ENCODE results near the gene XPOT.

Gene XPOT

DNA sequence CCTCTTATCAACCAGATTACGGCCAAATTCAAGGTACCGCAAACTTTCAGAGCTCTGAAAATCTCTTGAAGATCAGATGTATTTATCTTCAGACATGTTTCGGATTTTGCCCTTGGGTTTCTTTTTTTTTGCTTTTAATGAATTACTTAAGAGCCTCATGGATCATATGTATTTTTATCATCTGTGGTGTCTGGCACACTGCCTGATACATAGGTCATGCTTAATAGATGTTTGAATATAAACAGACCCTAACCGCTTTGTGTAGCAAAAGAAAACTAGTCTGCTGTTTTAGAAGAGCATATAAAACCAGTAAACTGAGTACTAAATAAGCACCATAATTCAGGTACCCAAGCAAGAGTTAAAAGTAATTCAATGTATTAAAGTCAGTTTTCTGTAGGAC, 27.6 kb downstream of the XPOT start:
- Histone ChIP-seq H3K4me3 (ENCODE audit: low read depth in 1 of 2, low read length in 2 of 2) (no peak overlapping the region), H4K20me1 (ENCODE audit: insufficient read depth, low read length) (no peaks in the 10 kb centered on the region; the same call in 1 of the 2 replicates), H3K4me2 (ENCODE audit: insufficient read depth, low read length) (no peak overlapping the region), H3K79me2 (ENCODE audit: insufficient read depth, low read length) (peaks cover 9% of the 10 kb centered on the region), H2AFZ (ENCODE audit: low read depth, low read length) (no peak overlapping the region), H3K27ac (ENCODE audit: low read length) (no peak overlapping the region), H3K36me3 (ENCODE audit: insufficient read depth, low read length) (peaks cover 99% of the 10 kb centered on the region), H3K4me1 (ENCODE audit: insufficient read depth, low read length) (no peaks in the 10 kb centered on the region), H3K27me3 (ENCODE audit: insufficient read depth, low read length, poor library complexity) (no peaks in the 10 kb centered on the region), H3K9ac (ENCODE audit: low read depth, low read length) (no peak overlapping the region), H3K9me3 (ENCODE audit: insufficient read depth, low read length, severe bottlenecking) (no peaks in the 10 kb centered on the region)
- TF ChIP-seq CTCF (IDR thresholded peaks at IDR 0.05; ENCODE audit: borderline replicate concordance, extremely low read depth, low read length, poor library complexity, severe bottlenecking) (no peak), EZH2 (IDR thresholded peaks at IDR 0.05; ENCODE audit: borderline replicate concordance, low read depth, low read length, severe bottlenecking) (no peak)
- ATAC-seq (ENCODE audit: insufficient read depth, low read depth) (no peak), DNase-seq (no peak)

GRCh38 chr12:64433915-64434314, 29.7 kb downstream of the XPOT start:
- TF ChIP-seq CTCF (IDR thresholded peaks at IDR 0.05; ENCODE audit: borderline replicate concordance, extremely low read depth, low read length, poor library complexity, severe bottlenecking) = no peak
- TF ChIP-seq EZH2 (IDR thresholded peaks at IDR 0.05; ENCODE audit: borderline replicate concordance, low read depth, low read length, severe bottlenecking) = no peak
- ATAC-seq (ENCODE audit: insufficient read depth, low read depth) = no peak
- Histone ChIP-seq H3K9me3 (ENCODE audit: insufficient read depth, low read length, severe bottlenecking) (no peaks in the 10 kb centered on the region), H4K20me1 (ENCODE audit: insufficient read depth, low read length) (no peaks in the 10 kb centered on the region; the same call in 1 of the 2 replicates), H3K4me1 (ENCODE audit: insufficient read depth, low read length) (no peaks in the 10 kb centered on the region), H3K79me2 (ENCODE audit: insufficient read depth, low read length) (peaks cover 14% of the 10 kb centered on the region), H3K4me3 (ENCODE audit: low read depth in 1 of 2, low read length in 2 of 2) (no peak overlapping the region), H3K27me3 (ENCODE audit: insufficient read depth, low read length, poor library complexity) (no peaks in the 10 kb centered on the region), H3K27ac (ENCODE audit: low read length) (no peak overlapping the region), H3K4me2 (ENCODE audit: insufficient read depth, low read length) (no peak overlapping the region), H2AFZ (ENCODE audit: low read depth, low read length) (no peak overlapping the region), H3K36me3 (ENCODE audit: insufficient read depth, low read length) (peaks cover 99% of the 10 kb centered on the region), H3K9ac (ENCODE audit: low read depth, low read length) (no peak overlapping the region)
- DNase-seq = no peak

GRCh38 chr12:64440100-64440499, 35.9 kb downstream of the XPOT start:
- Histone ChIP-seq H3K4me1 (ENCODE audit: insufficient read depth, low read length) (no peaks in the 10 kb centered on the region), H3K27me3 (ENCODE audit: insufficient read depth, low read length, poor library complexity) (no peaks in the 10 kb centered on the region), H3K36me3 (ENCODE audit: insufficient read depth, low read length) (peaks cover 97% of the 10 kb centered on the region), H4K20me1 (ENCODE audit: insufficient read depth, low read length) (no peaks in the 10 kb centered on the region), H2AFZ (ENCODE audit: low read depth, low read length) (no peak overlapping the region), H3K4me3 (ENCODE audit: low read depth in 1 of 2, low read length in 2 of 2) (no peak overlapping the region), H3K9me3 (ENCODE audit: insufficient read depth, low read length, severe bottlenecking) (no peaks in the 10 kb centered on the region), H3K79me2 (ENCODE audit: insufficient read depth, low read length) (peaks cover 19% of the 10 kb centered on the region), H3K27ac (ENCODE audit: low read length) (no peak overlapping the region), H3K4me2 (ENCODE audit: insufficient read depth, low read length) (no peak overlapping the region), H3K9ac (ENCODE audit: low read depth, low read length) (no peak overlapping the region)
- no peak for TF ChIP-seq EZH2 (IDR thresholded peaks at IDR 0.05; ENCODE audit: borderline replicate concordance, low read depth, low read length, severe bottlenecking)
- no peak for TF ChIP-seq CTCF (IDR thresholded peaks at IDR 0.05; ENCODE audit: borderline replicate concordance, extremely low read depth, low read length, poor library complexity, severe bottlenecking)
- DNase-seq = no peak
- no peak for ATAC-seq (ENCODE audit: insufficient read depth, low read depth)

- Histone ChIP-seq H4K20me1 (ENCODE audit: insufficient read depth, low read length) (no peaks in the 10 kb centered on the region), H3K79me2 (ENCODE audit: insufficient read depth, low read length) (peaks cover 6% of the 10 kb centered on the region), H3K27me3 (ENCODE audit: insufficient read depth, low read length, poor library complexity) (no peaks in the 10 kb centered on the region), H3K4me3 (ENCODE audit: low read depth in 1 of 2, low read length in 2 of 2) (no peak overlapping the region), H3K9ac (ENCODE audit: low read depth, low read length) (no peak overlapping the region), H3K27ac (ENCODE audit: low read length) (no peak overlapping the region), H2AFZ (ENCODE audit: low read depth, low read length) (no peak overlapping the region), H3K4me1 (ENCODE audit: insufficient read depth, low read length) (peaks cover 7% of the 10 kb centered on the region; the same call in 1 of the 2 replicates), H3K4me2 (ENCODE audit: insufficient read depth, low read length) (no peak overlapping the region), H3K9me3 (ENCODE audit: insufficient read depth, low read length, severe bottlenecking) (no peaks in the 10 kb centered on the region), H3K36me3 (ENCODE audit: insufficient read depth, low read length) (peaks cover 82% of the 10 kb centered on the region)
- no peak for TF ChIP-seq CTCF (IDR thresholded peaks at IDR 0.05; ENCODE audit: borderline replicate concordance, extremely low read depth, low read length, poor library complexity, severe bottlenecking)
- no peak for TF ChIP-seq EZH2 (IDR thresholded peaks at IDR 0.05; ENCODE audit: borderline replicate concordance, low read depth, low read length, severe bottlenecking)
- DNase-seq (no peak), ATAC-seq (ENCODE audit: insufficient read depth, low read depth) (no peak)
Observed at GRCh38 chr12:64445490-64445889, 41.3 kb downstream of the XPOT start.

Measured in DND-41 (cell line).